Measurements from ENCODE around the gene TMEM131L. TPM values are rescaled to one million over a fixed set of nuclear protein-coding genes. Genes with fewer than 3 reads are reported as not detected.

The TMEM131L gene
- total RNA-seq, 1 experiment from 2014 or later: 14.6 TPM

DNA sequence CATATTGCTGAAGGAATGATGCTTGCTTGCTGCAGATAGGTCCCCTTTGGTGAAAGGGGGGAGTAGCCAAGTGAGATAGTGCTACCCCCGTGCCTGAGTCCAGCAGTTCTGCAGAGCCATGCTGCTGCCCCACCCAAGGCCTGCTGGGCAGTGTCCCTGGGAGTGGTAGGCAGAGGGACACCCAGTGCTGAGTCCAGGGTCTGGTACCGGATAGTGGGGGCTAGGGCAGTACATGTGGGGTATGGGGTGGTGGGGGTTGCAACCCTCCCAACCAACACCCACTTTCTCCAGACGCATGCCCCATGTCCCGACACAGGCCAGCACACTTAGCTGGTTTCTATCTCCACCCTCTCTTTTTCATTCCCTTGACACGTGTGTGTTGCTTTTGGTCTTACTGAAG lies 155.9 kb downstream of the TMEM131L start:
- WGBS (ENCODE audit: extremely low coverage, insufficient read length, low lambda C conversion rate): no CpG with 5 or more reads among the region's 5 CpGs

More for the DNA sequence above, 155.9 kb downstream of the TMEM131L start:
- Histone ChIP-seq H3T11ph (ENCODE audit: low read length) (no peak overlapping the region), H2BK12ac (ENCODE audit: insufficient read length, low read depth, low read length) (no peak overlapping the region), H3K18ac (ENCODE audit: insufficient read length, low read depth, low read length) (no peak overlapping the region), H2BK15ac (ENCODE audit: low read depth, low read length) (no peak overlapping the region), H2AK5ac (ENCODE audit: insufficient read length, low read length) (no peak overlapping the region), H3K23ac (ENCODE audit: insufficient read length, low read depth, low read length) (no peak overlapping the region), H4K91ac (ENCODE audit: insufficient read length, low read depth, low read length) (no peak overlapping the region), H2BK20ac (ENCODE audit: low read depth, low read length, poor library complexity, severe bottlenecking) (no peak overlapping the region), H3K27me3 (ENCODE audit: insufficient read depth, low read length) (no peaks in the 10 kb centered on the region), H3K4me2 (ENCODE audit: insufficient read depth, insufficient read length, low read length) (no peak overlapping the region), H3K79me1 (ENCODE audit: insufficient read depth, low read depth, low read length, poor library complexity, severe bottlenecking) (no peaks in the 10 kb centered on the region), H4K5ac (ENCODE audit: insufficient read length, low read depth, low read length) (no peak overlapping the region), H4K20me1 (ENCODE audit: control insufficient read depth, insufficient read depth, insufficient read length) (no peaks in the 10 kb centered on the region), H2BK120ac (ENCODE audit: low read depth, low read length, poor library complexity, severe bottlenecking) (no peak overlapping the region), H3K4ac (ENCODE audit: low read depth, low read length) (no peak overlapping the region), H3K56ac (ENCODE audit: insufficient read length, low read depth, low read length) (no peak overlapping the region), H3K23me2 (ENCODE audit: insufficient read length, low read depth, low read length, poor library complexity, severe bottlenecking) (no peaks in the 10 kb centered on the region), H3K4me1 (ENCODE audit: insufficient read depth, low read length) (peaks cover 4% of the 10 kb centered on the region; the same call in 1 of the 2 replicates), H4K8ac (replicated peaks; ENCODE audit: insufficient read length, low read depth, low read length) (no peak overlapping the region), H3K14ac (ENCODE audit: insufficient read depth, low read length) (no peak overlapping the region), H3K9ac (ENCODE audit: extremely low read depth, insufficient read length, low read length) (no peak overlapping the region), H3K79me2 (ENCODE audit: insufficient read depth, low read length) (no peaks in the 10 kb centered on the region), H3K9me3 (ENCODE audit: control insufficient read depth, low read depth, low read length) (no peaks in the 10 kb centered on the region), H3K27ac (ENCODE audit: insufficient read length, low read depth, low read length) (no peak overlapping the region), H2AFZ (ENCODE audit: low read length) (no peak overlapping the region), H2BK5ac (ENCODE audit: insufficient read length, low read length) (no peak overlapping the region)
- Mint-ChIP-seq H3K27ac (no peak overlapping the region), H3K4me1 (peaks cover 21 to 28% of the 10 kb centered on the region in 2 experiments), H3K9me3 (no peaks in the 10 kb centered on the region), H3K36me3 (ENCODE audit: insufficient read depth in 1 of 3, low read depth in 3 of 3) (peaks cover 25 to 56% (median 42%) of the 10 kb centered on the region in 3 experiments), H3K4me3 (no peak overlapping the region), H3K27me3 (ENCODE audit: low read depth) (no peaks in the 10 kb centered on the region)
- no peak for DNase-seq
- TF ChIP-seq, protein P1, sequence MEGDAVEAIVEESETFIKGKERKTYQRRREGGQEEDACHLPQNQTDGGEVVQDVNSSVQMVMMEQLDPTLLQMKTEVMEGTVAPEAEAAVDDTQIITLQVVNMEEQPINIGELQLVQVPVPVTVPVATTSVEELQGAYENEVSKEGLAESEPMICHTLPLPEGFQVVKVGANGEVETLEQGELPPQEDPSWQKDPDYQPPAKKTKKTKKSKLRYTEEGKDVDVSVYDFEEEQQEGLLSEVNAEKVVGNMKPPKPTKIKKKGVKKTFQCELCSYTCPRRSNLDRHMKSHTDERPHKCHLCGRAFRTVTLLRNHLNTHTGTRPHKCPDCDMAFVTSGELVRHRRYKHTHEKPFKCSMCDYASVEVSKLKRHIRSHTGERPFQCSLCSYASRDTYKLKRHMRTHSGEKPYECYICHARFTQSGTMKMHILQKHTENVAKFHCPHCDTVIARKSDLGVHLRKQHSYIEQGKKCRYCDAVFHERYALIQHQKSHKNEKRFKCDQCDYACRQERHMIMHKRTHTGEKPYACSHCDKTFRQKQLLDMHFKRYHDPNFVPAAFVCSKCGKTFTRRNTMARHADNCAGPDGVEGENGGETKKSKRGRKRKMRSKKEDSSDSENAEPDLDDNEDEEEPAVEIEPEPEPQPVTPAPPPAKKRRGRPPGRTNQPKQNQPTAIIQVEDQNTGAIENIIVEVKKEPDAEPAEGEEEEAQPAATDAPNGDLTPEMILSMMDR (conservative IDR thresholded peaks at IDR 0.05): no peak

Measured in H9 (cell line).